Uterus (tissue), 4 donors: ENCODE measurements around the gene FBXW2. TPM values are rescaled to one million over a fixed set of nuclear protein-coding genes. Genes with fewer than 3 reads are reported as not detected.

Experiments
- DNase-seq, 2 donors: peaks; one replicate each; pipeline ENCODE4 v3.0.0-alpha.2; 2019 to 2020
- H3K27ac ChIP-seq, 2 donors: fragments of 200-600 bp; sonication (generic); 1 replicate in 1 of 2; 2 replicates in 1 of 2; pipeline ENCODE4 v1.5.1; 2016 to 2018
- H3K27me3 ChIP-seq, 2 donors: fragments of 200-600 bp; sonication (generic); one replicate each; pipeline ENCODE4 v1.5.1; 2018 to 2019; ENCODE audit warnings: control low read depth in 1 of 2
- H3K36me3 ChIP-seq, 2 donors: fragments of 200-600 bp; sonication (generic); one replicate each; pipeline ENCODE4 v1.5.1; 2019; ENCODE audit warnings: control low read depth in 1 of 2
- H3K4me1 ChIP-seq, 2 donors: fragments of 200-600 bp; sonication (generic); one replicate each; pipeline ENCODE4 v1.5.1; 2018 to 2019; ENCODE audit warnings: control low read depth in 1 of 2
- H3K4me3 ChIP-seq, 2 donors: fragments of 200-600 bp; sonication (generic); 1 replicate in 1 of 2; 2 replicates in 1 of 2; pipeline ENCODE4 v1.5.1; 2018 to 2019; ENCODE audit warnings: mild to moderate bottlenecking in 1 of 2
- H3K9me3 ChIP-seq, 2 donors: fragments of 200-600 bp; sonication (generic); one replicate each; pipeline ENCODE4 v1.5.1; 2019; ENCODE audit warnings: control low read depth in 1 of 2
- CTCF ChIP-seq, 4 experiments: fragments of 200-600 bp in 2 of 4; fragments of 450-650 bp in 2 of 4; sonication (generic) in 2 of 4; IDR thresholded peaks; one replicate each; pipeline ENCODE4 v1.5.1; 2016 to 2019; ENCODE audit warnings: antibody characterized with exemption in 4 of 4, mild to moderate bottlenecking in 2 of 4, moderate library complexity in 1 of 4
- POLR2A ChIP-seq, 2 donors: fragments of 450-650 bp; IDR thresholded peaks; one replicate each; pipeline ENCODE4 v1.6.1; 2016; ENCODE audit warnings: antibody characterized with exemption in 2 of 2, mild to moderate bottlenecking in 1 of 2, moderate library complexity in 1 of 2
- intact Hi-C: fragments of 100-400 bp; cut with DNase I; formaldehyde crosslinking; loops from one replicate; pipeline ENCODE4 v1.15.1; 2023; ENCODE audit warnings: low total_unique reads
- total RNA-seq, 4 donors: library from RNA; depleted of rRNA in 3 of 4; stranded (reverse); fragments of >200 nt in 3 of 4; gene quantifications; one replicate each; pipeline versions ENCODE4 v1.1.0 to v1.2.4, GENCODE V29; 2014 to 2023
- donor health status: DM: yes; HTN: yes; CAD: no.

FBXW2 gene
- total RNA-seq, 4 donors from 2014 or later, result 20.7 to 82.4 (median 40.0) TPM

GRCh38 chr9:120717176-120717575 lies 76.0 kb downstream of the FBXW2 start:
- Histone ChIP-seq H3K9me3 (no peaks in the 10 kb centered on the region), H3K4me1 (no peaks in the 10 kb centered on the region), H3K36me3 (no peaks in the 10 kb centered on the region), H3K27ac (no peak overlapping the region), H3K4me3 (no peak overlapping the region), H3K27me3 (no peaks in the 10 kb centered on the region)
- no peak for DNase-seq
- intact Hi-C loops, result no loop called here
- no peak for TF ChIP-seq CTCF (IDR thresholded peaks at IDR 0.05)
- TF ChIP-seq POLR2A (IDR thresholded peaks at IDR 0.05), result no peak

GRCh38 chr9:120716483-120716882 lies 76.7 kb downstream of the FBXW2 start:
- H3K4me3 ChIP-seq, result no peak overlapping the region
- H3K4me1 ChIP-seq, result no peaks in the 10 kb centered on the region
- intact Hi-C loops, result no loop called here
- TF ChIP-seq CTCF (IDR thresholded peaks at IDR 0.05) (no peak), POLR2A (IDR thresholded peaks at IDR 0.05) (no peak)
- no peak overlapping the region for H3K27ac ChIP-seq
- no peak for DNase-seq
- no peaks in the 10 kb centered on the region for H3K9me3 ChIP-seq
- H3K27me3 ChIP-seq, result no peaks in the 10 kb centered on the region
- no peaks in the 10 kb centered on the region for H3K36me3 ChIP-seq

- TF ChIP-seq CTCF (IDR thresholded peaks at IDR 0.05) (no peak), POLR2A (IDR thresholded peaks at IDR 0.05) (no peak)
- Histone ChIP-seq H3K4me3 (peak overlapping the region in 1 of 2 donors; percentile 94), H3K27me3 (no peaks in the 10 kb centered on the region), H3K36me3 (no peaks in the 10 kb centered on the region), H3K27ac (peak overlapping the region; percentile 83 to 91), H3K9me3 (no peaks in the 10 kb centered on the region), H3K4me1 (no peaks in the 10 kb centered on the region)
- intact Hi-C loops, result no loop called here
- DNase-seq, result peak; percentile 58 to 73
Measured at GRCh38 chr9:120715389-120715924, 77.8 kb downstream of the FBXW2 start.

- no peaks in the 10 kb centered on the region for H3K9me3 ChIP-seq
- no peaks in the 10 kb centered on the region for H3K27me3 ChIP-seq
- peak overlapping the region; percentile 82 to 94 for H3K4me3 ChIP-seq
- TF ChIP-seq POLR2A (IDR thresholded peaks at IDR 0.05), result no peak
- H3K4me1 ChIP-seq, result no peaks in the 10 kb centered on the region
- H3K36me3 ChIP-seq, result no peaks in the 10 kb centered on the region
- intact Hi-C loops, result no loop called here
- DNase-seq, result peak in 1 of 2 donors; percentile 35
- H3K27ac ChIP-seq, result peak overlapping the region; percentile 83 to 91
Measured at GRCh38 chr9:120714846-120715388, 78.3 kb downstream of the FBXW2 start.

GRCh38 chr9:120714088-120714845 lies 78.9 kb downstream of the FBXW2 start, which contains the start of gene MEGF9:
Gene MEGF9 (minus strand): TSS chr9:120714470. CDS start chr9:120714358, 112 bp downstream.
- no peaks in the 10 kb centered on the region for H3K9me3 ChIP-seq
- TF ChIP-seq CTCF (IDR thresholded peaks at IDR 0.05), result peak in 1 of 4 experiments; percentile 11
- TF ChIP-seq POLR2A (IDR thresholded peaks at IDR 0.05), result peak; percentile 78 to 93
- intact Hi-C loops, result no loop called here
- H3K27ac ChIP-seq, result peak within 1 kb of the TSS; percentile 83 to 91
- peak within 1 kb of the TSS; percentile 83 to 94 for H3K4me3 ChIP-seq
- H3K4me1 ChIP-seq, result no peaks in the 10 kb centered on the region
- no peaks in the 10 kb centered on the region for H3K27me3 ChIP-seq
- peak; percentile 98 for DNase-seq
- H3K36me3 ChIP-seq, result no peaks in the 10 kb centered on the region
